Ascending aorta (tissue), 2 donors: ENCODE data around the gene CTNNBIP1. TPM values are rescaled to one million over a fixed set of nuclear protein-coding genes. Genes with fewer than 3 reads are reported as not detected.
"Not testable (repeated sequence)": the region's sequence is repeated elsewhere in the genome, so short reads cannot be mapped to it uniquely, and the experiment has no call there.

ENCODE experiments used
- DNase-seq, 2 donors: peaks; one replicate each; pipeline ENCODE4 v3.0.0-alpha.2; 2019; ENCODE audit warnings: low spot score in 2 of 2
- H3K27ac ChIP-seq, 2 donors: fragments of 200-600 bp; sonication (generic); one replicate each; pipeline ENCODE4 v1.5.1; 2016 to 2017; ENCODE audit warnings: mild to moderate bottlenecking in 1 of 2
- H3K27me3 ChIP-seq: fragments of 200-600 bp; sonication (generic); one replicate; pipeline ENCODE4 v1.5.1; 2017
- H3K36me3 ChIP-seq, 2 donors: fragments of 200-600 bp; sonication (generic); one replicate each; pipeline ENCODE4 v1.5.1; 2016
- H3K4me1 ChIP-seq, 2 donors: fragments of 200-600 bp; sonication (generic); one replicate each; pipeline ENCODE4 v1.5.1; 2016 to 2017; ENCODE audit warnings: mild to moderate bottlenecking in 1 of 2
- H3K4me3 ChIP-seq, 2 donors: fragments of 200-600 bp; sonication (generic); one replicate each; pipeline ENCODE4 v1.5.1; 2016 to 2017; ENCODE audit warnings: mild to moderate bottlenecking in 1 of 2
- H3K9me3 ChIP-seq, 2 donors: fragments of 200-600 bp; sonication (generic); one replicate each; pipeline ENCODE4 v1.5.1; 2016
- intact Hi-C: fragments of 100-400 bp; cut with DNase I; formaldehyde crosslinking; loops from one replicate; pipeline ENCODE4 v1.15.1; 2023
- total RNA-seq: library from RNA; depleted of rRNA; stranded (reverse); fragments of >200 nt; gene quantifications from one replicate; pipeline ENCODE4 v1.1.0, GENCODE V29; 2016
- TF ChIP-seq, protein P1 (sequence below), 3 experiments: fragments of 200-600 bp in 2 of 3; fragments of 450-650 bp in 1 of 3; sonication (generic) in 2 of 3; IDR thresholded peaks; one replicate each; pipeline ENCODE4 v1.5.1; 2016 to 2019; ENCODE audit warnings: antibody characterized with exemption in 3 of 3, mild to moderate bottlenecking in 1 of 3, moderate library complexity in 1 of 3

CTNNBIP1 gene
- total RNA-seq, 1 donor from 2014 or later, result 74.1 TPM

DNA sequence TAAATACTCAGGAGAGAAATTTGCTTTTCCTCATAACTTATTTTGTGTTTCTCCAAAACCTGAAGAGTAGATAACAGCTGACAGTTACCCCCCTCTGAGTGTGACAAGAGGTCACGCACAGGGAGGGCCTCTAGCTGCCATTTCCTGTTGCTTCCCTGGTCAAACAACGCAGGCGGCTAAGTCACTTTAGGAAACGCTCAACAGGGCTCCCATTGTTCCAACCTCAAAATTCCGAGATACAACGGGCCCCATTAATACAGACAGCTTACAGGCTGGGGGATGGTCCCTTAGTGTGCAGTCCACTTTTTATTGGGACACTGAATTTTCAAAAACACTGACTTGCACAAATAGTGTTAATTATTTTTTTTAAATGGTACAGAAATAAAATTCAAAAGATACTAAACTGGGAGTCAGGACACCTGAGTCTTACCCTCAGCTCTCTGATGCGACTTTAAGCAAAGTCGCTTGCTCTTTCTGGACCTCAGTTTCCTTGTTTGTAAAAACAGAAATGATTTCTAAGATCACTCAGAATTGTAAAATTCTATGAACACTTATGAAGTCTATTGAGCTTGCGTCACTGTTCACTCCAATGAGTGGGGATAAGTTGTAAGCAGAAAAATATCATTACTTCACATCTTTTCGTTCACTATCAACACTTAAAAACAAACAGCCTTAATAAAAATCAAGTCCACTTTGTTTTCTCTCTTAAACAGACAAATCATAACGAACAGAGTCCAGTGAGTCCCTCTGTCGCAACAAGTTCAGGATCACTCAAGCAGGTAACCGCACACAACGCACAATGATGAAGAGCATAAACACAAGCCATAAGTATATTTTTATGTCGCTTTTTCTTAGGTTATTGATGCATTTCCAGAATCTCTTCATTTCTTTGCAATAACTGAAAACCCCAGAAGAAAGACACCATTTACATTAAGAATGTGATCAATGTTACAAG is 19.6 kb upstream of the CTNNBIP1 start:
- H3K4me1 ChIP-seq, result no peaks in the 10 kb centered on the region
- intact Hi-C loops, result no loop called here
- no peak overlapping the region for H3K4me3 ChIP-seq
- no peaks in the 10 kb centered on the region for H3K27me3 ChIP-seq
- TF ChIP-seq, protein P1, sequence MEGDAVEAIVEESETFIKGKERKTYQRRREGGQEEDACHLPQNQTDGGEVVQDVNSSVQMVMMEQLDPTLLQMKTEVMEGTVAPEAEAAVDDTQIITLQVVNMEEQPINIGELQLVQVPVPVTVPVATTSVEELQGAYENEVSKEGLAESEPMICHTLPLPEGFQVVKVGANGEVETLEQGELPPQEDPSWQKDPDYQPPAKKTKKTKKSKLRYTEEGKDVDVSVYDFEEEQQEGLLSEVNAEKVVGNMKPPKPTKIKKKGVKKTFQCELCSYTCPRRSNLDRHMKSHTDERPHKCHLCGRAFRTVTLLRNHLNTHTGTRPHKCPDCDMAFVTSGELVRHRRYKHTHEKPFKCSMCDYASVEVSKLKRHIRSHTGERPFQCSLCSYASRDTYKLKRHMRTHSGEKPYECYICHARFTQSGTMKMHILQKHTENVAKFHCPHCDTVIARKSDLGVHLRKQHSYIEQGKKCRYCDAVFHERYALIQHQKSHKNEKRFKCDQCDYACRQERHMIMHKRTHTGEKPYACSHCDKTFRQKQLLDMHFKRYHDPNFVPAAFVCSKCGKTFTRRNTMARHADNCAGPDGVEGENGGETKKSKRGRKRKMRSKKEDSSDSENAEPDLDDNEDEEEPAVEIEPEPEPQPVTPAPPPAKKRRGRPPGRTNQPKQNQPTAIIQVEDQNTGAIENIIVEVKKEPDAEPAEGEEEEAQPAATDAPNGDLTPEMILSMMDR (IDR thresholded peaks at IDR 0.05), result no peak
- no peak overlapping the region for H3K27ac ChIP-seq
- peaks cover 37 to 60% of the 10 kb centered on the region in 2 donors for H3K36me3 ChIP-seq
- H3K9me3 ChIP-seq, result no peaks in the 10 kb centered on the region
- DNase-seq, result no peak

- peaks cover 28 to 40% of the 10 kb centered on the region in 2 donors for H3K36me3 ChIP-seq
- no peak for DNase-seq
- intact Hi-C loops, result no loop called here
- no peaks in the 10 kb centered on the region for H3K9me3 ChIP-seq
- no peaks in the 10 kb centered on the region for H3K27me3 ChIP-seq
- no peaks in the 10 kb centered on the region for H3K4me1 ChIP-seq
- H3K4me3 ChIP-seq, result no peak overlapping the region
- TF ChIP-seq, protein P1 (IDR thresholded peaks at IDR 0.05), result no peak
- no peak overlapping the region for H3K27ac ChIP-seq
These were observed 17.2 kb upstream of the CTNNBIP1 start for GRCh38 chr1:9927259-9927658.

GRCh38 chr1:9922342-9922741 is 12.3 kb upstream of the CTNNBIP1 start:
- Histone ChIP-seq H3K27me3 (no peaks in the 10 kb centered on the region), H3K27ac (no peak overlapping the region), H3K9me3 (no peaks in the 10 kb centered on the region), H3K4me3 (no peak overlapping the region), H3K4me1 (no peaks in the 10 kb centered on the region), H3K36me3 (no peaks in the 10 kb centered on the region)
- intact Hi-C loops, result no loop called here
- DNase-seq, result no peak
- TF ChIP-seq, protein P1 (IDR thresholded peaks at IDR 0.05), result no peak

DNA sequence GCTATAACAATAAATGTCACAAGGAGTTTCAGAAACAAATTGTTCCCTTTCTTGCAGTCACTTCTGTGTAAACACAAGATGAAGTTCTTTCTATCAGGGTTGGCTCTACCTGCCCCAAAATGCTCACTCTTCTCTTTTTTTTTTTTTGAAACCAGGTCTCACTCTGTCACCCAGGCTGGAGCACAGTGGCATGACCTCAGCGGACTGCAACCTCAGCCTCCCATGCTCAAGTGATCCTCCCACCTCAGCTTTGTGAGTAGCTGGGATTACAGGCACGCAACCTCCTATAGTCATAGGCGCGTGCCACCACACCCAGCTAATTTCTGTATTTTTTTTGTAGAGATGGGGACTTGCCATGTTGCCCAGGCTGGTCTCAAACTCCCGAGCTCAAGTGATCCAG is 10.5 kb upstream of the CTNNBIP1 start:
- no peaks in the 10 kb centered on the region for H3K27me3 ChIP-seq
- H3K9me3 ChIP-seq, result no peaks in the 10 kb centered on the region
- intact Hi-C loops, result no loop called here
- no peaks in the 10 kb centered on the region for H3K36me3 ChIP-seq
- no peak overlapping the region for H3K27ac ChIP-seq
- DNase-seq, result no peak
- H3K4me3 ChIP-seq, result no peak overlapping the region
- no peaks in the 10 kb centered on the region for H3K4me1 ChIP-seq
- TF ChIP-seq, protein P1 (IDR thresholded peaks at IDR 0.05), result no peak

DNA sequence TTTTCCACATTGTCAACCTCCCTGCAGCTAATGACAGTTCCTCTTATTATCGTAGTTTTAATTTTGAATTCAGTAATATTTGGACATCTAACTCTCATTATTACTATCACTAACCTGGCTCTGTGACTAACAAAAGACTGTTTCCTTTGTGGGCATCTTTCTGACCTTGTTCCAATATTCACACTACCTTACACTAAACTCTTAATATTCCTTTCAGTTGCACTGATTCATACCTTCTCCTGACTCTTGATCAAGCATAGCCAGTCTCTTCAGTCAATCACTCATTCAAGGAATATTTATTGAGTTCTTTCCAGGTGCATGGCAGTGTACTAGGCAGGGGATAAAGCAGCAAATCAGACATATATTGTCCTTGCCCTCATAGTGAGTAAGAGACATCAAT is 7.8 kb upstream of the CTNNBIP1 start:
- intact Hi-C loops, result no loop called here

GRCh38 chr1:9917495-9917894 is 7.4 kb upstream of the CTNNBIP1 start:
- DNase-seq, H3K4me1 ChIP-seq, H3K36me3 ChIP-seq, H3K9me3 ChIP-seq, H3K4me3 ChIP-seq, H3K27me3 ChIP-seq, intact Hi-C loops, H3K27ac ChIP-seq: not testable (repeated sequence)

More for the DNA sequence above, 7.8 kb upstream of the CTNNBIP1 start:
- H3K27me3 ChIP-seq, result no peaks in the 10 kb centered on the region
- TF ChIP-seq, protein P1 (IDR thresholded peaks at IDR 0.05), result no peak
- no peaks in the 10 kb centered on the region for H3K9me3 ChIP-seq
- H3K27ac ChIP-seq, result no peak overlapping the region
- no peak overlapping the region for H3K4me3 ChIP-seq
- no peak for DNase-seq
- H3K36me3 ChIP-seq, result no peaks in the 10 kb centered on the region
- H3K4me1 ChIP-seq, result no peaks in the 10 kb centered on the region
